ENCODE measurements around the gene UTP3.
A peak's percentile ranks its signal among the peaks of the same experiment; 100 is the strongest.

Gene UTP3, protein sequence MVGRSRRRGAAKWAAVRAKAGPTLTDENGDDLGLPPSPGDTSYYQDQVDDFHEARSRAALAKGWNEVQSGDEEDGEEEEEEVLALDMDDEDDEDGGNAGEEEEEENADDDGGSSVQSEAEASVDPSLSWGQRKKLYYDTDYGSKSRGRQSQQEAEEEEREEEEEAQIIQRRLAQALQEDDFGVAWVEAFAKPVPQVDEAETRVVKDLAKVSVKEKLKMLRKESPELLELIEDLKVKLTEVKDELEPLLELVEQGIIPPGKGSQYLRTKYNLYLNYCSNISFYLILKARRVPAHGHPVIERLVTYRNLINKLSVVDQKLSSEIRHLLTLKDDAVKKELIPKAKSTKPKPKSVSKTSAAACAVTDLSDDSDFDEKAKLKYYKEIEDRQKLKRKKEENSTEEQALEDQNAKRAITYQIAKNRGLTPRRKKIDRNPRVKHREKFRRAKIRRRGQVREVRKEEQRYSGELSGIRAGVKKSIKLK

DNA sequence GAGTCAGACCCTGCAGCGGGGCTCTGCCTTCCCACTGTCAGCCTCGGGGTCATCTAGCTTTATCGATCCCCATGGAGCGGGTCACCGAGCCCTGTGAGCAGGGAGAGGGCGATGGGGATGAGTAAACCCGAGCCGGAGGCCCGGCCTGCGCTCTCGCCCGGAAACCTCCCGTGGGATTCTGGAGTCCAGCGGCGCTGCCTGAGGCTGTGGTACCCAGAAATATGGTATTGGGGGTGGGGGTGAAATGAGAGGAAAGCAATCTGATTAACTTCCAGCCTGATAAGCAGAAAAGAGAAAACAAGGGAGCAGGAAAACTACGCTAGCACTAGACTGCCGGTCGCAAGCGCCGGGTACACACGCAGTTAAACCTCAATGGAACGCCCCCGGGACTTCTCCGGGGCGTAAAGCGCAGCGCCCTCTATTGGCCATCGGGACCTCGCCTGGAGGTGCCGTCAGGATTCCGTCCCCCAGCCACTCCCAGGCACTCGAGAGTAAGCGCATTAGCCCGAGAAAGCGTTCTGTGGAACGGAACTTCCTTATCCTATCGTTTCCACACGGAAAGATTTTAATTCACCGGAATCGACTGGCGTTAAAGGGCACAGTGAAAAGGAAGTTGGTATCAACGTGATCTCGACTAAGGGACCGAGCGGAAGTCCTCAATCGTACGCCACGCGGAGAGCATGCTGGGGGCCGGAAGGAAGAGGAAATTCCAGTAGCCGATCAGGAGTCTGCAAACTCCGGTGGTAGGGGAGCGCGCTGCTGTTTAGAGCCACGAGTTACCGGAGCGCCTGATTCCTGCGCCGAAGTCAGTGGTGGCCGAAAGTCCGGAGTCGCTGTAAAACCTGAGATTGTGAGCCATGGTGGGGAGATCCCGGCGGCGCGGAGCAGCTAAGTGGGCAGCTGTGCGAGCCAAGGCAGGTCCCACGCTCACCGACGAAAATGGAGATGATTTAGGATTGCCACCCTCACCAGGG lies at the start of gene UTP3:
Gene UTP3, plus strand, starts transcription at position 712 of the 974 bp plus-strand sequence. Its CDS starts 146 bp downstream, at position 858.
- peak; percentile 98 for TF ChIP-seq CTCF (IDR thresholded peaks at IDR 0.05)

- TF ChIP-seq CTCF (IDR thresholded peaks at IDR 0.05) = no peak
Measured at GRCh38 chr4:70640192-70640591, 48.1 kb upstream of the UTP3 start.

DNA sequence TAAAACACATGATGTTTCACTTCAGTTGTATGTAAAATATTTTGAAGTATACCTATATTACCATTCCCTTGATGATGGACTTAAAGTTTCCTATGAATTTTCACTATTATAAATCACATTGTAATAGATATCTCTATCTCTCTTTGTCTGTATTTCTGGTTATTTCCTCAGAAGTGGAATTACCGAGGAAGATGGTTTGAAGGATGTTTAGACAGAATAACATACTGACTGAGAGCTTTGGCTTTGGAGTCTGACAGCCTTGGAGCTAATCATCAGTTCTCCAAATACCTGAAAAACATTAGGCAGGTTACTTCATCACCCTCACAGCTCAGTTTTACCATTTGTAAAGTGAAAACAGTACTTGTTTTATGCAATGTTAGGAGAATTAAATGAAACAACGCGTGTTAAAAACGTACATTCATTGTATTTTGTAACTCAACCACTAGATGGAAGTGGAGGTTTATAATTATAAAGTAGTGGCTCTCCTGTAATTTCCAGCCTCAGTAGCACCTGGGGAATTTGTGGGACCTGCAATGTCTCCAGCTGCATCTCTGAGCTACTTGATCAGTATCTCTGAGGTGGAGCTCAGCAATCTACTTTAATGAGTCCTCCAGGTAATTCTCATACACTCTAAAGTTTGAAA lies 36.3 kb upstream of the UTP3 start:
- TF ChIP-seq CTCF (IDR thresholded peaks at IDR 0.05) = peak; percentile 59

DNA sequence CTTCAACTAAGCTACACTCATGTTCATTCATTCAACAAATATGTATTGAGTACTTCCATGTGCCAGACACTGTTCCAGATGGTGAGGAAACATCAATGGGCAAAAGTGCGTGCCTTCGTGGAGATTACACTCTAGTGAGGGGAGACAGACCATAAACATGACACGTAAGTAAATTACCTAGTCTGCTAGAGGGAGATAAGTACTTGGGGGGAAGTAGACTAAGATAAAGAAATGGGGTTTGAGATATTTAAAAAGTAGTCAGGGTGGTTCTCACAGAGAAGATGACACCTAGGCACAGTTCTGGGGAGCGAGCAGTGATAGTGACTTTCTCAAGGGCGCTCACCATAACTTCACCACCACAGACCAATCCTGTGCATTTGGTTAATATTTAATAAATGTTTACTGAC lies 33.7 kb upstream of the UTP3 start:
- TF ChIP-seq CTCF (IDR thresholded peaks at IDR 0.05) = no peak

DNA sequence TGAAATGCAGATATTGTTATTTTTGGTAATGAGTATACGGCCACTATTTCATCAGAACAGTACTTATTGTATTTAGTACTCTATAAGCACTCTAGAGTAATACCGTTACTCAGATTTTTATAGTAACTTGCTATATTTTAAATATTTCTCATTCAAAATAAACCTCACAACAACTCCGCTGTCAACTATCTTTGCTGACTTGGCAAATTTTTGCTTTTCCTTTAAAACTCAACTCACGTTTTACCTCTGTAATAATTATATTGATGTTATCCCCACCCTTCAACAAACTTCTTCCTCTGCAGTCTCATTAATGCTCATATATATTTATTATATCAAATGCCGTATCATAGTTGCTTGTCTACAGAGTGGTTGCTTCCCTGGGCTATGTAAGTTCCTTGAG lies 31.0 kb upstream of the UTP3 start:
- TF ChIP-seq CTCF (IDR thresholded peaks at IDR 0.05) = no peak

DNA sequence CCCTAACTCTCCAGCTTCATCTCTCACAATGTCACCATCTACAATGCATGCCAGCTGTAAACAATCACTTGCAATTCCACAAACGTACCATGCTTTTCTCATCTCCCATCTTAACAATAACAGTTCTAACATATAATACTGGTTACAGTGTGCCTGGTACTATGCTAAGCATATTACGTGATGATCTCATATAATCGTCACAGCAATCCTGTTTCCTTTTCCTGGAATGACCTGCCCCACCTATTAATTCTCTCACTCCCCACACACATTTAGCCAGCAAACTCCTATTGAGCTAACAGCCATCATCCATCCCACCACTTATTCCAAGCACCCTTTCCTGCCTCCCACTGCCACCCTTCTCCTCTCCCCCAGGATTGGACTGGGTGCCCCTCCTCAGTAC lies 29.9 kb upstream of the UTP3 start:
- TF ChIP-seq CTCF (IDR thresholded peaks at IDR 0.05) = no peak

- TF ChIP-seq CTCF (IDR thresholded peaks at IDR 0.05) = no peak
Measured at GRCh38 chr4:70660106-70660505, 28.2 kb upstream of the UTP3 start.
